ENCODE data around the gene COL11A1. TPM values are rescaled to one million over a fixed set of nuclear protein-coding genes. Genes with fewer than 3 reads are reported as not detected.

COL11A1 gene
- total RNA-seq, 4 donors from 2014 or later, result 0.26 to 0.53 TPM; not detected in 2

GRCh38 chr1:103025858-103026409, 82.4 kb downstream of the COL11A1 start:
- intact Hi-C loops (cut with DNase I; ENCODE audit: low total_unique reads), result no loop called here
- H3K4me3 ChIP-seq, result no peak overlapping the region
- no peaks in the 10 kb centered on the region for H3K27me3 ChIP-seq
- no peak overlapping the region for H3K27ac ChIP-seq
- no peaks in the 10 kb centered on the region for H3K4me1 ChIP-seq
- no peak for ATAC-seq
- H3K36me3 ChIP-seq, result no peaks in the 10 kb centered on the region
- TF ChIP-seq, protein P1, sequence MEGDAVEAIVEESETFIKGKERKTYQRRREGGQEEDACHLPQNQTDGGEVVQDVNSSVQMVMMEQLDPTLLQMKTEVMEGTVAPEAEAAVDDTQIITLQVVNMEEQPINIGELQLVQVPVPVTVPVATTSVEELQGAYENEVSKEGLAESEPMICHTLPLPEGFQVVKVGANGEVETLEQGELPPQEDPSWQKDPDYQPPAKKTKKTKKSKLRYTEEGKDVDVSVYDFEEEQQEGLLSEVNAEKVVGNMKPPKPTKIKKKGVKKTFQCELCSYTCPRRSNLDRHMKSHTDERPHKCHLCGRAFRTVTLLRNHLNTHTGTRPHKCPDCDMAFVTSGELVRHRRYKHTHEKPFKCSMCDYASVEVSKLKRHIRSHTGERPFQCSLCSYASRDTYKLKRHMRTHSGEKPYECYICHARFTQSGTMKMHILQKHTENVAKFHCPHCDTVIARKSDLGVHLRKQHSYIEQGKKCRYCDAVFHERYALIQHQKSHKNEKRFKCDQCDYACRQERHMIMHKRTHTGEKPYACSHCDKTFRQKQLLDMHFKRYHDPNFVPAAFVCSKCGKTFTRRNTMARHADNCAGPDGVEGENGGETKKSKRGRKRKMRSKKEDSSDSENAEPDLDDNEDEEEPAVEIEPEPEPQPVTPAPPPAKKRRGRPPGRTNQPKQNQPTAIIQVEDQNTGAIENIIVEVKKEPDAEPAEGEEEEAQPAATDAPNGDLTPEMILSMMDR (IDR thresholded peaks at IDR 0.05 in 4 of 5, conservative IDR thresholded peaks at IDR 0.05 in 1 of 5), result no peak
- TF ChIP-seq POLR2A (IDR thresholded peaks at IDR 0.05), result no peak
- H3K9me3 ChIP-seq, result no peaks in the 10 kb centered on the region
- in situ Hi-C loops (cut with MboI; ENCODE audit: low sequenced_read_pairs in 4 of 4), result no loop called here
- no peak for DNase-seq

GRCh38 chr1:103024051-103024450, 84.3 kb downstream of the COL11A1 start:
- TF ChIP-seq POLR2A (IDR thresholded peaks at IDR 0.05), result no peak
- TF ChIP-seq, protein P1 (IDR thresholded peaks at IDR 0.05 in 4 of 5, conservative IDR thresholded peaks at IDR 0.05 in 1 of 5), result no peak
- no peaks in the 10 kb centered on the region for H3K36me3 ChIP-seq
- DNase-seq (no peak), ATAC-seq (no peak)
- H3K4me1 ChIP-seq, result no peaks in the 10 kb centered on the region
- intact Hi-C loops (cut with DNase I; ENCODE audit: low total_unique reads) (no loop called here), in situ Hi-C loops (cut with MboI; ENCODE audit: low sequenced_read_pairs in 4 of 4) (no loop called here)
- H3K27me3 ChIP-seq, result no peaks in the 10 kb centered on the region
- H3K4me3 ChIP-seq, result no peak overlapping the region
- H3K27ac ChIP-seq, result no peak overlapping the region
- no peaks in the 10 kb centered on the region for H3K9me3 ChIP-seq

GRCh38 chr1:103002005-103002404, 106.3 kb downstream of the COL11A1 start:
- H3K36me3 ChIP-seq, result no peaks in the 10 kb centered on the region
- no peaks in the 10 kb centered on the region for H3K27me3 ChIP-seq
- H3K4me3 ChIP-seq, result no peak overlapping the region
- no peak for ATAC-seq
- H3K27ac ChIP-seq, result no peak overlapping the region
- H3K9me3 ChIP-seq, result no peaks in the 10 kb centered on the region
- TF ChIP-seq, protein P1 (IDR thresholded peaks at IDR 0.05 in 4 of 5, conservative IDR thresholded peaks at IDR 0.05 in 1 of 5), result no peak
- TF ChIP-seq POLR2A (IDR thresholded peaks at IDR 0.05), result no peak
- H3K4me1 ChIP-seq, result no peaks in the 10 kb centered on the region
- intact Hi-C loops (cut with DNase I; ENCODE audit: low total_unique reads) (no loop called here), in situ Hi-C loops (cut with MboI; ENCODE audit: low sequenced_read_pairs in 4 of 4) (no loop called here)
- no peak for DNase-seq

- H3K4me3 ChIP-seq, result no peak overlapping the region
- no peaks in the 10 kb centered on the region for H3K36me3 ChIP-seq
- TF ChIP-seq POLR2A (IDR thresholded peaks at IDR 0.05), result no peak
- TF ChIP-seq, protein P1 (IDR thresholded peaks at IDR 0.05 in 4 of 5, conservative IDR thresholded peaks at IDR 0.05 in 1 of 5), result no peak
- intact Hi-C loops (cut with DNase I; ENCODE audit: low total_unique reads) (no loop called here), in situ Hi-C loops (cut with MboI; ENCODE audit: low sequenced_read_pairs in 4 of 4) (no loop called here)
- no peaks in the 10 kb centered on the region for H3K9me3 ChIP-seq
- no peaks in the 10 kb centered on the region for H3K4me1 ChIP-seq
- ATAC-seq, result no peak
- H3K27me3 ChIP-seq, result no peaks in the 10 kb centered on the region
- no peak for DNase-seq
- H3K27ac ChIP-seq, result no peak overlapping the region
Observed at GRCh38 chr1:102978874-102979273, 129.4 kb downstream of the COL11A1 start.

GRCh38 chr1:102977292-102977691, 131.0 kb downstream of the COL11A1 start:
- TF ChIP-seq, protein P1 (IDR thresholded peaks at IDR 0.05 in 4 of 5, conservative IDR thresholded peaks at IDR 0.05 in 1 of 5), result no peak
- TF ChIP-seq POLR2A (IDR thresholded peaks at IDR 0.05), result no peak
- ATAC-seq (no peak), DNase-seq (no peak)
- no peaks in the 10 kb centered on the region for H3K4me1 ChIP-seq
- no peaks in the 10 kb centered on the region for H3K36me3 ChIP-seq
- no peak overlapping the region for H3K27ac ChIP-seq
- intact Hi-C loops (cut with DNase I; ENCODE audit: low total_unique reads) (no loop called here), in situ Hi-C loops (cut with MboI; ENCODE audit: low sequenced_read_pairs in 4 of 4) (no loop called here)
- H3K4me3 ChIP-seq, result no peak overlapping the region
- no peaks in the 10 kb centered on the region for H3K9me3 ChIP-seq
- H3K27me3 ChIP-seq, result no peaks in the 10 kb centered on the region

All from gastrocnemius medialis (tissue), 4 donors.